GM23248 (cell line): Measurements from ENCODE around the gene SLC12A7.
"Not testable (repeated sequence)": the region's sequence is repeated elsewhere in the genome, so short reads cannot be mapped to it uniquely, and the experiment has no call there.

ENCODE experiments used
- EZH2 ChIP-seq: fragments of 200-600 bp; sonication (generic); IDR thresholded peaks from 2 replicates; pipeline ENCODE4 v1.6.1; 2018; ENCODE audit warnings: antibody characterized with exemption, mild to moderate bottlenecking; ENCODE audit not compliant: insufficient read depth, poor library complexity, severe bottlenecking
- EZH2phosphoT487 ChIP-seq: fragments of 200-600 bp; sonication (generic); IDR thresholded peaks from 2 replicates; pipeline ENCODE4 v1.6.1; 2018; ENCODE audit warnings: antibody characterized with exemption, moderate library complexity, mild to moderate bottlenecking, low read depth; ENCODE audit not compliant: insufficient read depth

DNA sequence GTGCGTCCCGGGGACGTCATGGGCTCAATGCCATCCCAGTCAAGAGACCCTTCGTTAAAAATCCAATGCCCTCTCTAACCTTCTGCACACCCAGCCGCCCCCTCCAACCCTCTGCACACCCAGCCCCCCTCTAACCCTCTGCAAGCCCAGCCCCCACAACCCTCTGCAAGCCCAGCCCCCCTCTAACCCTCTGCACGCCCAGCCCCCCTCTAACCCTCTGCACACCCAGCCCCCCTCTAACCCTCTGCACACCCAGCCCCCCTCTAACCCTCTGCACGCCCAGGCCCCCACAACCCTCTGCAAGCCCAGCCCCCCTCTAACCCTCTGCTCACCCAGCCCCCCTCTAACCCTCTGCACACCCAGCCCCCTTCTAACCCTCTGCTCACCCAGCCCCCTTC, 13.9 kb downstream of the SLC12A7 start:
- not testable (repeated sequence) for TF ChIP-seq EZH2, EZH2phosphoT487
